Amniotic epithelial cell (primary cell): ENCODE measurements around the gene HEPH.
"Not testable (repeated sequence)": the region's sequence is repeated elsewhere in the genome, so short reads cannot be mapped to it uniquely, and the experiment has no call there.

ENCODE experiments used
- DNase-seq: peaks from one replicate; pipeline ENCODE4 v3.0.0-alpha.2; 2010; ENCODE audit warnings: low read depth

Gene HEPH, protein sequence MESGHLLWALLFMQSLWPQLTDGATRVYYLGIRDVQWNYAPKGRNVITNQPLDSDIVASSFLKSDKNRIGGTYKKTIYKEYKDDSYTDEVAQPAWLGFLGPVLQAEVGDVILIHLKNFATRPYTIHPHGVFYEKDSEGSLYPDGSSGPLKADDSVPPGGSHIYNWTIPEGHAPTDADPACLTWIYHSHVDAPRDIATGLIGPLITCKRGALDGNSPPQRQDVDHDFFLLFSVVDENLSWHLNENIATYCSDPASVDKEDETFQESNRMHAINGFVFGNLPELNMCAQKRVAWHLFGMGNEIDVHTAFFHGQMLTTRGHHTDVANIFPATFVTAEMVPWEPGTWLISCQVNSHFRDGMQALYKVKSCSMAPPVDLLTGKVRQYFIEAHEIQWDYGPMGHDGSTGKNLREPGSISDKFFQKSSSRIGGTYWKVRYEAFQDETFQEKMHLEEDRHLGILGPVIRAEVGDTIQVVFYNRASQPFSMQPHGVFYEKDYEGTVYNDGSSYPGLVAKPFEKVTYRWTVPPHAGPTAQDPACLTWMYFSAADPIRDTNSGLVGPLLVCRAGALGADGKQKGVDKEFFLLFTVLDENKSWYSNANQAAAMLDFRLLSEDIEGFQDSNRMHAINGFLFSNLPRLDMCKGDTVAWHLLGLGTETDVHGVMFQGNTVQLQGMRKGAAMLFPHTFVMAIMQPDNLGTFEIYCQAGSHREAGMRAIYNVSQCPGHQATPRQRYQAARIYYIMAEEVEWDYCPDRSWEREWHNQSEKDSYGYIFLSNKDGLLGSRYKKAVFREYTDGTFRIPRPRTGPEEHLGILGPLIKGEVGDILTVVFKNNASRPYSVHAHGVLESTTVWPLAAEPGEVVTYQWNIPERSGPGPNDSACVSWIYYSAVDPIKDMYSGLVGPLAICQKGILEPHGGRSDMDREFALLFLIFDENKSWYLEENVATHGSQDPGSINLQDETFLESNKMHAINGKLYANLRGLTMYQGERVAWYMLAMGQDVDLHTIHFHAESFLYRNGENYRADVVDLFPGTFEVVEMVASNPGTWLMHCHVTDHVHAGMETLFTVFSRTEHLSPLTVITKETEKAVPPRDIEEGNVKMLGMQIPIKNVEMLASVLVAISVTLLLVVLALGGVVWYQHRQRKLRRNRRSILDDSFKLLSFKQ

DNA sequence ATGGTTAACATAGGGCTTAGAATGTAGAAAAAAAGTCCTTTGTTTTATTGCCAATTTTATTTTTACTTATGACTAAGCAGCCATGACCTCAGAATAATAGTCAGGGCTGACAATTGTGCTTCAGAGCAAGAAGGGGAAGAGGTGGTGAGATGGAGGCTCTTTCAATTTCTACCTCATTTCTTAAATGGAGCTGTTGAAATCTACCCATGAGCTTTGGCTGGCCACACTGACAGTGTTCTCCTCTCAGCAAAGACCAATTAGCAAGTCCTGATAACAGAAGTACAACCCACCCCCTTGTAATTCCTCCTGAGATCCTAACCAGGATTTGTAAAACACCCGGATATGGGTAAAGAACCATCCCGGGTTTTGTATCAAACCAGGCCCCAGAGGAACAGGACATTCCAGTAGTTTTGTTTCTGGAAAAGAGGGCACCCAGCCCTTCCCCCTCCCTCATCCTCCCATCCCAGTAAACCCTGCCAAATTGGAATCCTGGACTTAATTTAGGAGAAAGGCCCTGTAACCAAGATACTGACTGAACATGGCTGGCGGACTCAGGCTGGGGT lies at the start of gene HEPH:
Gene HEPH (plus strand): TSS at position 399 of the 563 bp plus-strand sequence. CDS start 6,324 bp downstream, outside the sequence.
- DNase-seq = no peak

DNA sequence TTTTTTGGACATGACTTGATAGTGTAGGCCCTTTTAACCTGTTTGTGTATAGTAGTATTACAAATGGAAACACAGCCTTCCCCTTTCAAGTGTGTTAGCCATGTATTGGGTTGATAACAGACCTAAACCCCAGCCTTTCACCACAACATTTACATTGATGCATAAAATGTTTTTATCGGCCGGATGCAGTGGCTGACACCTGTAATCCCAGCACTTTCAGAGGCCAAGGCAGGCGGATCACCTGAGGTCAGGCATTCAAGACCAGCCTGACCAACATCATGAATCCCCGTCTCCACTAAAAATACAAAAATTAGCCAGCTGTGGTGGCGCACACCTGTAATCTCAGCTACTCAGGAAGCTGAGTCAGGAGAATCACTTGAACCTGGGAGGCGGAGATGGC lies 45.3 kb upstream of the HEPH start:
- not testable (repeated sequence) for DNase-seq

DNA sequence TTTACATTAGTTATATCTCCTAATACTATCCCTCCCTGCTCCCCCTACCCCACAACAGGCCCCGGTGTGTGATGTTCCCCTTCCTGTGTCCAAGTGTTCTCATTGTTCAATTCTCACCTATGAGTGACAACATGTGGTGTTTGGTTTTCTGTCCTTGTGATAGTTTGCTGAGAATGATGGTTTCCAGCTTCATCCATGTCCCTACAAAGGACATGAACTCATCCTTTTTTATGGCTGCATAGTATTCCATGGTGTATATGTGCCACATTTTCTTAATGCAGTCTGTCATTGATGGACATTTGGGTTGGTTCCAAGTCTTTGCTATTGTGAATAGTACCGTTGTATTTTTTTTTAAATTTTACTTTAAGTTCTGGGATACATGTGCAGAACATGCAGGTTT lies 42.7 kb upstream of the HEPH start:
- not testable (repeated sequence) for DNase-seq

DNA sequence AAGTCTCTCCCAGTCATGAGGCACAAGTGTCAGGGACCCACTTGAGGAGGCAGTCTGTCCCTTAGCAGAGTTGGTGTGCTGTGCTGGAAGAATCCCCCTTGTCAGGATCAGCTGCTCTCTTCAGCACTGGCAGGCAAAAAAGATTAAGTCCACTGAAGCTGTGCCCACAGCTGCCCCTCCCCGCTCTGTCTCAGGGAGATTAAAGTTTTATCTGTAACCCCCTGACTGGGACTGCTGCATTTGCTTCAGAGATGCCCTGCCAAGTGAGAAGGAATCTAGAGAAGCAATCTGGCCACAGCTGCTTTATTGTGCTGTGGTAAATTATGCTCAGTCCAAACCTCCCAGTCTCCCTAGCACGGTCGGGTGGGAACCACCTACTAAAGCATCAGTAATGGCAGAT lies 37.4 kb upstream of the HEPH start:
- no peak for DNase-seq

DNA sequence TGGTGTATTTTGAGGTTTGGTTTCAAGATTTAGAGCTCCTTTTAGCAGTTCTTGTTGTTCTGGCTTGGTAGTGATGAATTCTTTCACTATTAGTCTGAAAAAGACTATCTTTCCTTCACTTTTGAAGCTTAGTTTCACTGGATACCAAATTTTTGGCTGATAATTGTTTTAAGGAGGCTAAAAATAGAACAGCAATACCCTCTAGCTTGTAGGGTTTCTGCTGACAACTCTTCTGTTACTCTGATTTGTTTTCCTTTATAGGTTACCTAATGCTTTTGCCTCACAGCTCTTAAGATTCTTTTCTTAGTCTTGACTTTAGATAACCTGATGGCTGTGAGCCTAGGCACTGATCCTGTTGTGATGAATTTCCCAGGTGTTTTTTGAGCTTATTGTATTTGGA lies 33.6 kb upstream of the HEPH start:
- DNase-seq = no peak

DNA sequence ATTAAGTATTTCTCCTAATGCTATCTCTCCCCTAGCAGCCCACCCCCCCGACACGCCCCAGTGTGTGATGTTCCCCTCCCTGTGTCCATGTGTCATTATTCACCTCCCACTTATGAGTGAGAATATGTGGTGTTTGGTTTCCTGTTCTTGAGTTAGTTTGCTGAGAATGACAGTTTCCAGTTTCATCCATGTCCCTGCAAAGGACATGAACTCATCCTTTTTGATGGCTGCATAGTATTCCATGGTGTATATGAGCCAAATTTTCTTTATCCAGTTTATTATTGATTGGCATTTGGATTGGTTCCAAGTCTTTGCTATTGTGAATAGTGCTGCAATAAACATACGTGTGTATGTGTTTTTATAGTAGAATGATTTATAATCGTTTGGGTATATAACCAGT lies 28.8 kb upstream of the HEPH start:
- DNase-seq = not testable (repeated sequence)

DNA sequence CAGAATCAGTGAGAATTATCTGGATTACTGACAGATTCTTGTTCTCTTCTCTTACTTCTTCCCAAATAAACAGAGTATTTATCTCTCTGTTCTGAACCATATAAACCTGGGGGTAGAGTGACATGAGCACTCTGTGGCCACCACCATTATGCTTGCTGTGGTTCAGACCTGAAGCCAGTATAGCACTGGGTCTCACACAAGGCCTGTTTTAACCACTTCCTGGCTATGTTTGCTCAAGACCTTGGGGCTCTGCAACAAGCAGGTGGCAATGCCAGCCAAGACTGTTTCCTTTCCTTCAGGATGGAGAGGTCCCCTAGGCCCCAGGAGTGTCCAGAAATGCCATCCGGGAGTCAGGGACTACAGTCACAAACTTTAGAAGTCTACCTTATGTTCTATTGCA lies 21.7 kb upstream of the HEPH start:
- no peak for DNase-seq

DNA sequence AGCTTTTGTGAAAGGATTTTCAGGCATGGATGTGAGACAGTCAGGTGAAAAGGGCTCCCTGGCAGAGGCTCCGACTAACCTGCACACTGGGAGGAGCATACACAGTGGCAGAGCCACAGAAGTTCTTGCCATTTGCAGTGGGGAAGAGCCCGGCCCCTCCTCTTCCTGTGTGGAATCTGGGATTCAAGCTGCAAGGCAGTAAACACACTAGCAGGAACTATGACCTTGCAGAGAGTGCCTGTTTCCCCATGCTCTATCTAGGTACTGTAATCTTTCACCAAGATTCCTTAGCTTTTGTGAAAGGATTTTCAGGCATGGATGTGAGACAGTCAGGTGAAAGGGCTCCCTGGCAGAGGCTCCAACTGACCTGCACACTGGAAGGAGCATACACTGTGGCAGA lies 19.8 kb upstream of the HEPH start:
- no peak for DNase-seq

DNA sequence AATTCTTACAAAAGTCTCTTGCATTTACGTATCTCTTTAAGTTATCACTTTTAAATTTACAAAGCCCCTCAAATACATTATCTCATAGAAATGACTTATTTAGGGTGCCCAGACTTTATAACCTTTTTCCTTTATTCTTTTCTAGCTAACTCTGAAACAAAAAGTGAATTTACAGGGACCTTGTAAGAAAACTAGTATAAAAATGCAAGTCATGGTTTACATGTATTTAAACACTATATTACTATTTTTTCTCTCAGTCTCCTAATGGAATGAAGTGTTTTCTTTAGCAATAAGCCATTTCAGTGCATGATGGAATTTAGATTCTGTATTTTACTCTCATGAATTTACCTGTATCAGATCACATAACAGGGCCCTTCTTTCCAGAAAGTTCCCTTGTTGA lies 14.5 kb upstream of the HEPH start:
- DNase-seq = no peak

DNA sequence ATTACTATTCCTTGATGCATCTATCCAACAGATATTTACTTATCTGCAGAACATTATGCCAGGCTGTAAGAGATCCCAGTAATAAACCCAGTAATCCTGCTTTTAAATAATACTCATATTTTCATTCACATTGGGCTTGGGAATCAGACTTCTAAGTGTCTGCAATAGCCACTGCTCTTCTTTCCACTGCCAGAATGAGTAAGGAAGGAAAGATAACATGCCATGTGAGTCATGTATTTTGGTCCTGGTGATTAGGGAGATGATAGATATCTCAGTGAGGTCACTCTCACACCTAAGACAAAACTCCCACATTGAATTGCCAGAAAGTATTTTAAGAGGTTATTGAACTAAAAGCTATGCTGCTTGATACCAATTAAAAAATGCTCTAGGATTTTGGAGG lies 13.9 kb upstream of the HEPH start:
- no peak for DNase-seq

DNA sequence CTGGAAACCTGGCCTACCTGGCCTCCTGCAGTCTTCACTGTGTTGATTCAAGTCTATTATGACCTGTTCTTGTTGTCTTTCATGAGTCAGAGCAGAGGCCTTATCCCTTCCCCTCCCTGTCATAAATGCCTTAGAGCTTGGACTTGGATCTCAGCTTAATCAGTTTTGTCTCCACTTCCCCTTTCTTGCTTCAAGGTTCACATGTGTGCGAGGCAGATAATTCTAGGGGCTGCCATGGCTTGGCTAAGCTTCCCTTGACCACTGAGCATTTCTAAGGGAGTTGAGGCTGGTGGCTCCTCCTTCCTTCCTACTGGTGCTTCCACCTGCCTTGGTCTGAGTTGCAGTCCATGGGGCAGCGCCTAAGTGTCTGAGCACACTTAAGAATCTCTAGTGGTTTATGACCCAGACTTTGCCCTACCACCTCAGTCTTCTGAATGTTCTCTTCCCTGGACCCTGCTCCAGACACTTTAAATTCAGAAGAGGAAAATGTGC lies 1.7 kb upstream of the HEPH start:
- no peak for DNase-seq

DNA sequence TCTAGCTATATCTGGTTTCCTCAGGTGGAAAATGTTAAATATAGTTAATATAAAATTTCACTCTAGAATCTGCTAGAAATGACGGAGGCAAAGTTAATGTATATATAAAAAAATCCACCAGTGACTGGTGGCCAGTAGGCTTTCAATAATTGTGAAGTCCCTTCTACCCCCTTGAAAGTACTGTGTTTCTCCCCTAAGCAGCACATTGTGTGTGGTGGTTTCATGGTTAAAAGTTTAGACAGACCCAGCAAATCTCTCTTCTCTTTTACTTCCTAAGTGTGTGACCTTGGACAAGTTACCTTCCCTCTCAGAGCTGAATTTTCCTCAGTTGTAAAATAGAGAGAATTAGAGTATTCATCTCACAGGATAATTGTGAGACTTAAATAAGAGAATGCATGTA lies 600 bp upstream of the HEPH start:
- no peak for DNase-seq

DNA sequence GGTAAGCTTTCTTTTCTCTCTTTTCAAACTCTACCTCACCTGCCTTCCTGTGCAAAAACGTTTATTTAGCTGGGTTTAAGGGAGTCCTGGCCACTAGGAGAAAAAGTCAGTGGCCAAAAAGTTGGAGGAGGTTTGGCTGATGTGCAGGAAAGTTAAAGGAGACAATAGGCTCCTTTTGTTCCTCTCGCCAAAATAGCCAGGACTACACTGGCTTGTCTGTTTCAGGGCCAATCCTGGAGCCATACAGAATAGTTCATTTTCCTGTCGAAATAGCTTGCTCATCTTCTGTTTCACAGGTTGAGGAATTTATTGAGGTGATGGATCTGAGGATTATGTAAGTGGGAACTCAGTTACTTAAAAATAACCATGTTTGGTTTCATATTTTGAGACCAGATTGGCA lies 423 bp downstream of the HEPH start:
- DNase-seq = no peak

DNA sequence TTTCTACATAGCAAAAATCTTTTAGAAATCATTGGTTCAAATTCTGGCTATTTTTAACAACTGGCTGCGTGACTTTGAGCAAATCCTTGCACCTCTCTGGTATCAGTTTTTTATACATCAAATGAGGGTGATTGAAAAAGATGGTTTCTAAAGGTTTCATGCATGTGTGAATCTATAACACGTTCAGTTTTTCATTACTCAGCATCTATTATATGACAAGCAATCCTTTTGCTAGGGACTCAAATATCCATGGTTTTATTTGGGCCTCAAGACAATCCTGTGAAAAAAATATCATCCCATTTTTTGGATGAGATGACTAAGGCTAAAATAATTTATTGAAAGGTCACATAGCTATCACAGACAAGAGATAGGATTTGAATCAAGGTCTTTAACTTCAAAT lies 884 bp downstream of the HEPH start:
- no peak for DNase-seq

DNA sequence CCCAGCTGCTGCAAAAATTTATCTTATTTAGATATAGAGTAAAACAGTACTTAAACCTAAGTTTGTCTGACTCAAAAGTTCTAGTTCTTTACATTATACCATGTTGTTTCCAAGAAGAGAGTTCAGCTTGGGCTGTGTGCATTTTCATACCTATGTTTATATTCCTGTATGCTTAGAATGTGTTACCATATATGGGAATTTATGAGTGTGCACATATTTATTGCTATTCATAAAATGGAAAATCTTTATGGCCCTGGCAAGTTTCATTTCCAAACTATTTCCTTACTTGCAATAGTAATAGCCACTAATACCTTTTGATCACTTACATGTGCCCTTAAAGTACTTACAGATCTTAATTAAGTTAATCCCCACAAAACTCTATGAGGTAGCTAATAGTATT lies 2.6 kb downstream of the HEPH start:
- DNase-seq = no peak

DNA sequence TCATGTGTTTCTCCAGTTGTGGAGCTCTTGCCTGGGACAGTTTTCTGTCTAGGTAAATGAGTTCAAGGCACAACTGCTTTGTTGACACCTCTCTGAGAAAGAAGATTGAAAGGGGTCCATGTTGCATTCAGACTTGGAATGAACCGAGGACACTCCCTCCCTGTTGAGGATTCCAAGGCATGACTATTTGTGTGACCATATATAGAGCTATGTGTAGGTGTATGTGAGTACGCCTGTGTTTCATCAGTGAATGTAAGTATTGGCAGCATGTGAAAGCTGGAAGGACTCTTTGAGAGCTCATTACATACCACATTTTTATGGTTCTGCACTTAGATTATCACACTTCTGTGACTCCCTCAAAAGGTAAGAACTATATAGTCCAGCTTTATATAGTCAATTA lies 3.4 kb downstream of the HEPH start:
- DNase-seq = no peak

DNA sequence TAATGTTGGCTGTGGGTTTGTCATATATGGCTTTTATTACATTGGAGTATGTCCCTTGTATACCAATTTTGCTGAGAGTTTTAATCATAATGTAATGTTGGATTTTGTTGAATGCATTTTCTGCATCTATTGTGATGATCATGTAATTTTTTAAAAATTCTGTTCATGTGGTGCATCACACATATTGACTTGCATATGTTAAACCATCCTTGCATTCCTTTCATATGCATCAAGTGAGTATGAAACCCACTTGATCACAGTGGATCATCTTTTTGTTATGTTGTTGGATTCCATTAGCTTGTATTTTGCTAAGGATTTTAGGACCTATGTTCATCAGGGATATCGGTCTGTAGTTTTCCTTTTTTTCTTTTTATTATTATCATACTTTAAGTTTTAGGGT lies 12.1 kb downstream of the HEPH start:
- DNase-seq = no peak

DNA sequence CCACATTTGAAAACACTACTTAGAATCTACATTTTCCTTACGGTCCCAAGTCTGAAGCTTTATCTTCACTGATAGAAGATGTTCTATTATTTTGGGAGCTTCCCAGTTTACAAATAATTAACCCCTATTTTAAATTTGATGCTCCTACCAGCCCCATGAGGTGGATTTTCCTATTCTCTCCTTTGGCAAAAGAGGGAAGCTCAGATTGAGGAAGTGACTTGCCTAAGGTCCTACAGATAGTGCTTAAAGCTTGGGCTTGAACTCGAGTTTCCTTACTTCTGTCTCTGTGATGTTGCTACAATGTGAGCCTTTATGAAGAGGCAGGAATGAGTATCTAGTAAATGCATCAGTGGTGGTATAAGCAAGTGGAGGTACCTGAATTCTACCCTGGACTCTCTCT lies 27.5 kb downstream of the HEPH start:
- DNase-seq = no peak

DNA sequence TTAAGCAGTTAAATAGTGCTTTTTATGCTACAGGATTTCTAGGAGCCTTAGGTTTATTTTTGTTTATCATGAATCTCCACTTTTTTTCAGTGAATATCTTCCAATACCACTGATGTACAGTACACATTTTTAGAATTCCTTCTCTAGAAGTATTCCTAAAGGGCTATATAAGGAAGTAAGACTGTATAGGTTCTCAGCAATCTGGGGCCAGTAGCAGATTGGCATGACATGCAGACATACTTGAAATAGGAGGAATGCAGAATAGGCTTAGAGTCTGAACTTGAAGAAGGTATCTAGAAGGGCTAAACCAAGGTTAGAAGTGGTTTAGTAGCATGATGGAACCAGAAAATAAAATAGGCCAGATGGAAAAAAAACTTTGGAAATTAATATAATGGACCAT lies 29.8 kb downstream of the HEPH start:
- no peak for DNase-seq

DNA sequence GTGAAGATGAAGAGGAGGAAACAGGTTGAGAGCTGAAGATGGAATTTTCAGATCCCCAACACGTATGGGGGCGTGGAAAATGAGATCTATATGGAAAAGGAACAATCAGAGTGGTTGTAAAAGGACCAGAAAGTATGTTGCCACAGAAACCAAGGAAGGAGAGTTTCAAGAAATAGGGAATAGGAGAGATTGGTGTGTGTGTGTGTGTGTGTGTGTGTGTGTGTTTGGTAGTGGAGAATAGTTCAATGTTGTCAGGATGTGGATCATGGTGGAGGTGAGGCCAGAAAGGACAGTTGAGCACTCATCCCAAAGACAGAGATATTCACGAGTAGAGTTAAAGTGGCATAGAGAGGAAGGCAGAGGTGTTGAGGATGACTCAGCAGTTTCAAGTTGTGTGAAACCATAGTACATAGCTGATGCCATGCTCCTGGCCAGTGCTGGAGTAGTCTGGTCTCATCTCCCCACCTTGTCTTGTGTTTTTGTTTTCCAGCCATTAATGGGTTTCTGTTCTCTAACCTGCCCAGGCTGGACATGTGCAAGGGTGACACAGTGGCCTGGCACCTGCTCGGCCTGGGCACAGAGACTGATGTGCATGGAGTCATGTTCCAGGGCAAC lies 36.1 kb downstream of the HEPH start:
- no peak for DNase-seq

DNA sequence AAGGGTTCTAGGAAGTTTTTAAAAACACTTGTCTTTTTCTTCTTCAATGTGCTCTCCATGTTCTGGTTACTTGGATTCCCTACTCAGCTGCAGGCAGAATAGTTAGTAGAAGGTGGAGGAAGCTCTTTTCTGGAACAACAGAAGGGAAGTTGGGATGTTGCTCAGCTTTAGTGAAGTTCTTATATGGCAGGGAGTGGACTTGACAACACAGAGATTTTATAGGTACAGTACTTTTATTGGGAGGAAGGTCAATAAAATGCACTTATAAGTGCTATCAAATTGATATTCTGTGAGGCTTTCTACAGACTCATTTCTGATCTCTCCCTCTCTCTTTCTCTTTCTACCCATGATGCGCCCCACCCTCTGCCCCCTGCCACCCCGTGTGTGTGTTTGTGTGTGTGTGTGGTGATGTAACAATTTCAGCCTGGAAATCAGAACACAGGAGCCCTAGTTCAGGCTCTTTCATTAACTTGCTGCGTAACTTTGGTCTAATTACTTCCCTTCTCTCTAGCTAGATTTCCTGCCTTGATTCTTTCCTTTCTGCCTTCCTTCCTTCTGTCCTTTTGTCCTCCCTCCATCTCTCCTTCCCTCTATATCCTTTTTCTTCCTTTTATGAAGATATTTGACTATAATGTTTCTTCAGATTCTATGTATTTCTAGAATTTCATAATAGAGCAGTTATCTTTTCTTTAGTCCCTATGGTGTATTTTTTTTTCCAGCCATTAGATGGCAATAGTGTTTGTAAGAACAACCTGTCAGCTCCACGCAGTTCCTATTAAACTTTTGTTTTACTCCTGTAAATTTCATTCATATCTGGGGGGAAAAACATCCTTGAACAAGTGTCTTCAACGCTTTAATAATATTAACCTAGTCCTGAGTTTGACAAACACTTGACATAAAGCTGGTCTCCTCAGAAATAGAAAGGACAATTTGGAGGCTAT lies 37.1 kb downstream of the HEPH start:
- DNase-seq = no peak
